Activated CD8-positive, alpha-beta memory T cell treated with anti-CD3 and anti-CD28 coated beads for 48 hours (primary cell): ENCODE measurements around the gene ADCY5.

ENCODE experiments used
- DNase-seq, 3 experiments: peaks; one replicate each; pipeline ENCODE4 v3.0.0-alpha.2; 2020; ENCODE audit warnings: low read depth in 2 of 3, low spot score in 2 of 3

Gene ADCY5

GRCh38 chr3:123329636-123330340 is 119.1 kb downstream of the ADCY5 start:
- DNase-seq: no peak

DNA sequence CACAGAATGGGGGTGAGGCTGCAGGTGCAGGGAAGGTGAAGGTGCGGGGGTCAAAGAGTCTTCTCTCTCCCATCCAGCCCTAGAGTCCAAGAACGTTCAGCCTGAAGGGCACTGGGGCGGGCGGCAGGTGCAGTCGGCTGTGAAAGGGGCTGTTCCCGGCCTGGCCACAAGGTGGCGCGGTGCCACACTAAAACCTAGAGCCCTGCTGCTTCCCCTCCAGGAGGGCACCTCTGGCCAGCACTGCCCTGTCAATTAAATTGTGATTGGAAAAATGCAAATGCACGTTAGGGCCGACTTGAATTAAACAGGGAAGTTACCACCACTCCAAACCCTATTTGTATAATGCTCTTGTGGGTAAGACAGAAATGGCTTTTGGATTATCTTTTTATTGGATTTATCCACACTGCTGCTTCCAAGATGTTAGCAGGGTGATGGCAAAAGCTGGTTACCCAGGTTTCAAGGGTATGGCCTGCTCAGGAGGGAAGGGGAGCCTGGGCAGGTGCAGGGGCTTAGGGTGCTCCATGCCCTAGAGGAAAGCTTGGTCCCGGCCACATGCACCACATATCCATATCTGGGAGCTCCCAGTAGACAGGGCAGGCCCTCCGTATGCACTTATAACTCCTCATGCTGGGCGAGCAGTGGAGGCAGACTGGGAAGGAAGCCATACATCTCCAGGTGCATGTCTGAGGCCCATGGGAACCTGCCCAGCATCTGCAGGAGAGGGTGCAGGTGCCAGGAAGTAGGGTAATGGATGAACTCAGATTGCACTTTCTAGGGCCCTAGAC is 119.8 kb downstream of the ADCY5 start:
- DNase-seq: peak; percentile 28 to 82 (median 72)

DNA sequence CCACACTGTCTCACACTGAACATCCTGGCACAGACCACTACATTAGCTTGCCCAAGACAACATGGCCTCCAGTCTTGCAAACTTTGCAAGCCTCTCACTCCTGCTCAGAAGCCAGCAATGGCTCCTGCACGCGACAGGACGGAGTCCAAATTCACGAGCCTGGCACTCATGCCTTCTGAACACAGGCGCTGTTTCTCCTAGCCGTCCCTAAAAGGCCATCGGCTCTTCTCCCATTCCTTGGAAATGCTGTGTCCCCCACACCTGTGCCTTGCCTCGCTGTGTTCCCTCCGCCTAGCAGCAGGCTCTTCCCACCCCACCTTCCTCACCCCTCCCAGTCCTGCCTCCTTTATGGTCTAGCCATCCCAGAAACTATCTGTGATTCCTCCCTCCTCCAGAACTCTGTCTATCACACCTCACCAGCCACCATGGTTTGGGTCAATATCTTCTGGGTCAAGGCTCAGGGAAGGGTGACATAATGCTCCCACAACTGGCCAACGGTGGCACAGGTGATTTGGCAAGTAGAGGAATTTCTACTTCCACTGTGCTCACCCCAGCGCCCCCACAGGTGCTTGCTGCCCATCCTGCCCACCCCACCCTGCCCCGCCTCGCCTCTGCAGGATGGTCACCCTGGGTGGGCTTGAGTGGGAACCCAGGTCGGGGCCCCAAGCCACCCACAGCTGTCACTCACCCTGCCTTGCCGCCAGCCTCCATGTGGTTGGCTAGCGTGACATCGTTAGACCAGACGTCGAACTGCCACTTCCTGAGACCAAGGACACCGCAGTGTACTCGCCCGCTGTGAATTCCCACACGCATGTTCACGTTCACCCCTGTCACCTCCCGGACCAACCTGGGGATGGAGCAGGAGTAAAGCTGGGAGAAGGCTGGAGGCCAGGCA is 120.7 kb downstream of the ADCY5 start:
- no peak for DNase-seq

DNA sequence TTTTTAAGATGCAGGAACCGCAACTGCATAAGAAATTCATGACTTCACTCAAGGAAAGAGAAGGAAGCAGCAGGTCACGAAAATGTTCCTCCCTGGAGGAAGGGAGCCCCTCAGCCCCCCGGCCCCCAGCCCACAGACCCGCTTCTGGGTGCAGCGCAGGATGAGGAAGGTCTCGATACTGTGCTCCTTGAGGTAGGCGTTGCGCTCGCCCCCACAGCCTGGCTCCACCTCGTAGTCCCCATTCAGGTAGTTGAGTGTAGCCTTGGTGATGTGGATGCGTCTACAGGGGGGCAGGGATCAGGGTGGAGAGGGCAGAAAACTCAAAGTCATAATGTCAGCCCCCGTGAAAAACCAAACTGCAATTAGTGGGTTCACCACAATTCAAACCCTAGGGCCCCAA is 121.4 kb downstream of the ADCY5 start:
- no peak for DNase-seq

- DNase-seq: no peak
Observed at GRCh38 chr3:123326531-123326930, 122.4 kb downstream of the ADCY5 start.

DNA sequence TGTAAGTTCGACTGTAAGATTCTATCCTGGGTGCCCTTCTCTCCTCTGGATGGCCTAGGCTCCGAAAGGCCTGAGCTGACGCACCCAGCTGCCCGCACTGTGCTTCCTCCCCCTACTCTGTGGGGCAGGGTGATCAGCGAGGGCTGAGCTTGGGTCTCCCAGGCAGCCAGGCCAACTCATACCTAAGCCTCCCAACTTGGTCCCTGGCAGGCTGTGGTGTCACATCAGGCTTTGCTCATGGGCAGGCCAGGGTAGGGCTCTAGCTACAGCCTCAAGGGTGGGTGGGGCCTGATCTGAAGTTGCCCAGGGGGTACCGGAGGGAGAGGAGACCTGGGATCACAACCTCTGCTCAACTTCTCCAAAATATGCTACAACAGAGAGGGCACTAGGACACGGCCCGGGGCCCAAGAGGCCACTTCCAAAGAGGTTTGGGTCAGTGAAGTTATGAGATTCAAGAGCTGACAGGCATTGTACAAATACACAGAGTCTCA is 123.1 kb downstream of the ADCY5 start:
- DNase-seq: no peak

DNA sequence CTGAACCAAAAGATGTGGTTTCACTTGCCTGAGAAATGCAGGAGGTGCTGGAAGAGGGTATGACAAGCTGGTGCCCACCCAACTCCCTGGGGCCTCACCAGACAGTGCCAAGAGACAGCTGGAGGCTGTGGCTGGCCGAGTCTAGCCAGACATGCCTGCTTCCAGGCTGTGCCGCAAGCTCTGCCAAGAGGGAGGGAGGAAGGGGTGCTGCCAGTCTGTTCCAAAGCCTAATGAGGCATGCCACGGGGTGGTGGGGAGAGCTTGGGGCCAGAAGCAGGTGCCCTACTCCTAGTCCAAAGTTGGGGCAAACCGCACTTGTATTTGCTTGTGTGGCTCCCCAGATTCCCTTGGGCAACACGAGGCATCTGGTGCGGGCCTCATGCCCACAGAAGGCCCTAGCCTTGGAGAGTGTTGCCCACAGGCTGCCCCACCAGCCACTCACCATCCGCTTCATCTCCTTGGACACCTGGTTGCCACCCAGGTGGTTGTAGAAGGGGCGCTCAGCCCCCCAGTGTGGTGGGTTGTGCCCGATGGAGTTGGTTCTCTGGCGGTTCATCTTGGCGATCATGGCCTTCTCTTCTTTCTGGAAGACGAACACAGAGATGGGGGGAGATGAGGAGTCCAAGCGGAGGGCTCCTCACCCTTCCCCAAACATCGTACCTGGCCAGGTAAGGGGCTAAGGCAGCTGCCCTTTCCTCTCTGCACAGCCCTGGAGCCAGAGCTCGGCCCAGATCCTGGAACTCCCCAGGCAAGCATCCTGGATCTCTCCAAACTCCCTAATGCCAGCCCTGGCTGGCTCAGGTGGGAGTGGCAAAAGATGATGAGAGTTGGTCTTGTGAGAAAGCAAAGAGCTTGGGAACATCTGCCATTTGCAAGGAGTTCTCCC is 123.8 kb downstream of the ADCY5 start:
- DNase-seq: no peak

DNA sequence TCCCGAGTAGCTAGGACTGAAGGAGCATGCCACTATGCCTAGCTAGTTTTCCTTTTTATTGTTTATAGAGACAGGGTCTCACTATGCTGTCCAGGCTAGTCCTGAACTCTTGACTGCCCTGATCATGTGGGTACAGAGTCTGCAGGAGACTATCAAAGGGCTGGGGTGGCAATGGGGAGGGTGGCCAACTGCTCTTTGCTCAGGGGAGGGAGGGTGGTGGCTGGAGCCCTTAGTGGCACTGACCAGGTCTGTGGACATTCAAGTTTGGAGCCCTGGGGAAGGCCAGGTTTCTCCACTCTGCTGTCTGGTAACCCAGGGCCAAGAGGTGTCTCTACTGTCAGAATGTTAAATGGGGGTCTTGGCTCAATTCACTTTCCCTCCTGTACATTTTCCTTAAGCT is 125.1 kb downstream of the ADCY5 start:
- no peak for DNase-seq

DNA sequence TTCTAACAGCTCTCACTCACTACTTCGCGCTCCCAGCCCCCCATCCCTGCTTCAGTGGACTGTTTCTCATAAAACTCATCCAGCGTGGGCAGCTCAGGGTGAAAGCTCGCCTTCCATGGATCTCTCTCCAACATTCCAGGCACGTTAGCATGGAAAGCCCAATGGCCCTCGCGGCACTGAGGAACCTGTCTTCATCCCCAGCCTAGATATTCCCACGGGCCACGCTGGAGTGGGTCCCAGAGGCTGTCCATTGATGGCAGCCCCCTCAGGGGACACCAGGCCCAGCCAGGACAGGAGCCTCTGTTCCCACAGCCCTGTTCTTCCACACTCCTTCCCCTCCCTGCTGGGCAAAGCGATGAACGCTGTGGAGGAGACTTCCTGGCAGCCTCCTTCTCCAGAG is 126.0 kb downstream of the ADCY5 start:
- no peak for DNase-seq

- DNase-seq: no peak
Observed at GRCh38 chr3:123321806-123322205, 127.1 kb downstream of the ADCY5 start.

DNA sequence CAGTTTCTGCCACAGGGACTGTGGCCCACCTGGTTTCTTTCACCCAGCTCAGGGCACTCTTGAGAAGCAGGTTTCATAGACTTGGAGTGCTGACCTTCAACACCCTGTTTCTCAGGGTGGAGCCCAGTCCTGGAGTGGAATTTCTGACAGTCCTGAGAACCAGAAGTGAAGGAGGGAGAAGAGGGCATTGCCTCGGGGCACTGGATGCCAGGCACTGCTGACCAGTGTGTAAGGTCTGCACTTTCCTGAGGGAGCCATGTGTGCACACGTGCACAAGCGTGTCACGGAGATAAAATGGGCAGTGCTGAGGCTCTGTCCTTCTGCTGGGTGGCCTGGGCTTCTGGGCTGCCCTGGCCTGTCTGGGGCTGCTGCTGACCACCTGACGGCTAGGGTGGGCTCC is 128.7 kb downstream of the ADCY5 start:
- DNase-seq: no peak

- DNase-seq: no peak
Observed at GRCh38 chr3:123319760-123320159, 129.1 kb downstream of the ADCY5 start.

DNA sequence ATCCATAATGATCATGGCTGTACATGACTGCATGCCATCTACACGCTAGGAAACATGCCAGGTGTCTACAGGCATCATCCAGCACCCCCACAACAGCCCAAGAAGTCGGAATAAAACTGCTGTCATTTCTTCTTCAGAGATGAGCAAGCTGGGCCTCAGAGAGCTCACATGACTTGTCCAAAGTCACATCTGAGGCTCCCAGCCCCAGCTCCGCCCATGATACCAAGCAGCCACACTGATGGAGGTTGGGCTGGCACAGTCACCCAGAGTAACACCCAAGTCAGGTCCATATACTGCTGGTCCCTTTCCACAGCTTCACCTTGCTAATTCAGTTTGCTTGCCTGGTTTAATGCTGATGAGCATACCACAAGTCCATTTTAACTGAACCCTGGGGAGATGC is 130.5 kb downstream of the ADCY5 start:
- DNase-seq: no peak

DNA sequence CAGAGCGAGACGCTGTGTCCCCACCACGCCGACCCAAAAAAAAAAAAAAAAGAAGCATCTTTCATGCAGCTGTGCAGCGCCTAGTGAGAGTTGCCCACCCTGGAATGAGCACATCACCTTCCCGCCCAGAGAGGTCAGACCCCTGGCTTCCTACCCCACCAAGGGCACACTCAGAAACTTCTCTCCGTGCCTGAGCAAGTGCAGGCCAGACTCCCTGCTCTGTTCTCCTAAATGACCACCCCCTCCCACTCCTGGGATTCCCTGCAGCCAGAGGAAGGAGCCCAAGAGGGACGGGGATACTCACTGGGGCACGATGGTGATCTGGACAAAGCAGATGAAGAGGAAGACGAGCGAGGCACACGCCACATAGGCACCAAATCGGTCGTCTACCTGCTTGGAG is 131.2 kb downstream of the ADCY5 start:
- DNase-seq: no peak

DNA sequence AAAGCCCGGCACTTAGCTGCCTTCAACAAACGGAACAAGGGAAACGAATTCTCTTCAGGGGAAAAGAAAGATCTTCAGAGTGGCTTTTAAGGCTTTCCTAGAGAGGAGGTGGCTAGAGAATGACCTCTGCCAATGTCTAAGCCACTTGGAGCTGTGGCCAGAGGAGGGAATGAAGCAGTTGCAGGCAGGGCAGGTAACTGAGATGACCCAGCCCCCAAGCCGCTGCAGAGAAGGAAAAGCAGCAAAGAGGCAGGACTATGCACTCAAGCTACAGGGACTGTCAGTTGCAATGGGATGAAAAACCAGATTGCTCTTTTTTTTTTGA is 133.7 kb downstream of the ADCY5 start:
- no peak for DNase-seq

DNA sequence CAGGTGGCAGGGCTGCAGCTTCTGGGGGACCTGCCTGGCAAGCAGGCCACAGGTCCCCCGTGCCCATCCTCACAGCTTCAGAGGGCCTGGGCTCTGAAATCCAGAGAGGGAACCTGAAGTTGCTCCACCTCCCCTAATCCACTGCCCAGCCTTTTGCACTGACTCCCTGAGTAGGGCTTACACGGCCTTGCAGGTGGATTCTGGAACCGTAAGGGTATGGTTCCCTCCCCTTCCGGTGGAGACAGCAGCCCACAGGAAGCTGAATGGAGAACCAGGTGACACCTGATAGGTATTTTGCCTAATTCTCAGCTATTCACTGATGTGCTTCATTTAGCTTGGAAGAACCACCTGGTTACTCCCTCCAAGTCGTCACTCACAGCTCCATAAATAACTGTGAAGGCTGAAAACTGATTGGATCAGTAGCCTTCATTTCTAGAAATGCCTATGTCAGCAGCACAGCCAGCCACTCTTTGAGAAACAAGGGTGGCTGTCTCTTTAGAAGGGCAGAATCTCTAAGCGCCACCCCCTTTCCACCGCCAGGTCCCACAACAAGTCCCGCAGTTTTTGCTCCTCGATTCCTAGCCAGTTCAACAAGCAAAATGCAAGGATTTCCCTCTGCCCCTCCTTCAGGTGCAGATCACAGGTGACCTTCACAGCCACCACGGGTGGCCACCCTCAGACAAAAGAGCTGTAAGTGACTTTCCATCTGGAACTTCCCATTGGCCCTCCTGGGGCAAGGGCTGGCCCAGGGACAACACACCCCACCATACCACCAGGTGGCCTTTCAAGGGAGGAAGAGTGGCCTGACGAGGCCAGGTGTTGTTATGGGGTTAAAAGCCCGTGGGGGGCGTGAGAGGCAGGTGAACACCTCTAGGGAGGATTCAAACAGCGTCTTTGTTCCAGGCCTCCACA is 134.3 kb downstream of the ADCY5 start:
- DNase-seq: no peak

DNA sequence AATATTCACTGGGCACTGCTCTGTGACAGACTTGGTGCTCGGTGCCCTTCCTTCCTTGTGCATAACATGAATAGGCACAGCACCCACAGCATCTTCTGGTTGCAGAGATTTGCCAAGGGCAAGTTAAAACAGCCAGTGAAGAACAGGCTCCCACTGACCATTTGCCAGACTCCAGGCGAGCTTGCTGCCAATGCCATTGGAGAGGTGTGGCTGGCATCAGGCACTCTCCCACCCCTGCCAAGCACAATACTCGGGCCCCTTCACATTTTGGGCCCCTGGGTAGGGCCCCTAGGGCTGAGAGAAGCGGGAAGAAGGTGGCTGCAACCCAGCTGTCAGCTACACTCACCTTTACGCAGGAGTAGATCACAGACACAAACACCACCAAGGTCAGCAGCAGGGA is 135.0 kb downstream of the ADCY5 start:
- no peak for DNase-seq

- DNase-seq: no peak
Observed at GRCh38 chr3:123312331-123313265, 136.3 kb downstream of the ADCY5 start.

- no peak for DNase-seq
Observed at GRCh38 chr3:123311201-123311600, 137.7 kb downstream of the ADCY5 start.
